ENCODE data around the gene PCDHGB3. TPM values are rescaled to one million over a fixed set of nuclear protein-coding genes. Genes with fewer than 3 reads are reported as not detected.
A peak's percentile ranks its signal among the peaks of the same experiment; 100 is the strongest.

PCDHGB3 gene
- total and polyA plus RNA-seq, 2 donors (not counting 3 experiments of a cell fraction or from before 2014, with no cell fraction given) = 1.8 to 2.0 TPM

DNA sequence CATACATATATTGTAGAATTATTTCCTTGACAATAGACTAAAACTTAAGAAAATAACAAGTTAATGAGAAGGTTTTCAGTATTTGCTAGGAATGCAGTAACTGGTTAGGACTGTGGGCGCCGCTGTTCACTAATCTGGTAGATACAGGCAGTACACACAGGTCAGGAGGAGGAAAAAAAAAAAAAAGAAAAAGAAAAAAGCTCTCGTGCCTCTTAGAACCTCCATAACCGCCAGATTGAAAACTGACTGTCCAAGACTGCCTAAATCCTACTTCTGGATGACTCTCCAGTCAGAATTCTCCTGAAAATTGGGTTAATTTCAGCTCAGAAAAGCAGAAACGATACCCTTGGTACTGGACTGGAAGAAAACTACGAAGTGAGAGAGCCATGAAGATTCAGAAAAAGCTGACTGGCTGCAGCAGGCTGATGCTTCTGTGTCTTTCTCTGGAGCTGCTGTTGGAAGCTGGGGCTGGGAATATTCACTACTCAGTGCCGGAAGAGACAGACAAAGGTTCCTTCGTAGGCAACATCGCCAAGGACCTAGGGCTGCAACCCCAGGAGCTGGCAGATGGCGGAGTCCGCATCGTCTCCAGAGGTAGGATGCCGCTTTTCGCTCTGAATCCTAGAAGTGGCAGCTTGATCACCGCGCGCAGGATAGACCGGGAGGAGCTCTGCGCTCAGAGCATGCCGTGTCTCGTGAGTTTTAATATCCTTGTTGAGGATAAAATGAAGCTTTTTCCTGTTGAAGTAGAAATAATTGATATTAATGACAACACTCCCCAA, 39.6 kb upstream of the PCDHGB3 start, which contains the start of gene PCDHGA1:
Gene PCDHGA1, plus strand, starts transcription at position 216 of the 782 bp plus-strand sequence.
- dilution Hi-C loops (cut with MboI; ENCODE audit: extremely low pct_ligation_motif_present, low sequenced_read_pairs) = no loop called here

More for the DNA sequence above, 39.6 kb upstream of the PCDHGB3 start, which contains the start of gene PCDHGA1:
- no peak within 1 kb of the TSS for H2AFZ ChIP-seq (ENCODE audit: low read depth, low read length)
- DNase-seq (ENCODE audit: low read depth, low spot score) (peak; percentile 53), FAIRE-seq (no peak)
- H3K9me1 ChIP-seq (replicated peaks; ENCODE audit: control insufficient read depth, extremely low read depth, insufficient read depth, low read length) = no peaks in the 10 kb centered on the region
- no TSS peak for BruUV-seq (replicated peaks)
- H4K20me1 ChIP-seq (replicated peaks; ENCODE audit: control insufficient read depth, extremely low read depth, insufficient read depth, low read length) = no peaks in the 10 kb centered on the region
- no peak within 1 kb of the TSS for H3K27ac ChIP-seq (ENCODE audit: insufficient read depth, low read depth, low read length)
- intact Hi-C loops (cut with micrococcal nuclease) = no loop called here
- H3K79me2 ChIP-seq (ENCODE audit: control insufficient read depth, insufficient read depth, low read length) = no peaks in the 10 kb centered on the region
- ChIA-PET POLR2A (interaction anchor here (1.7 kb wide), 1 partner anchor 10 kb away, joined by 7 read pairs; the partner anchor contains the start of gene TAF7), CTCF (interaction anchor here (0.6 to 3.4 kb wide), 28 partner anchors 9 to 1325 kb away, joined by 3 to 33 read pairs (median 4); partner anchors contain the start of genes PCDHB14, PCDHB15, PCDHGA10 and PCDHGA11)
- peaks cover 25 to 64% of the 10 kb centered on the region in 2 experiments for H3K27me3 ChIP-seq (ENCODE audit: control insufficient read depth in 2 of 2, insufficient read depth in 2 of 2, low read length in 2 of 2)
- TF ChIP-seq POLR2A (IDR thresholded peaks at IDR 0.05; ENCODE audit: low read depth, low read length) (no peak), CTCF (IDR thresholded peaks at IDR 0.05; ENCODE audit: extremely low read depth in 1 of 2, insufficient read depth in 1 of 2, low read depth in 1 of 2, low read length in 2 of 2) (peak; percentile 29 to 33), MAX (IDR thresholded peaks at IDR 0.05; ENCODE audit: insufficient read depth, insufficient read length) (no peak), JUN (IDR thresholded peaks at IDR 0.05; ENCODE audit: borderline replicate concordance, insufficient read depth, insufficient read length, low read depth) (no peak)
- H3K9me3 ChIP-seq (replicated peaks; ENCODE audit: control insufficient read depth, insufficient read depth, low read length) = no peaks in the 10 kb centered on the region
- H3K9ac ChIP-seq (replicated peaks; ENCODE audit: extremely low read depth, insufficient read depth, low read length) = no peak within 1 kb of the TSS
- no peaks in the 10 kb centered on the region for H3K4me1 ChIP-seq (ENCODE audit: control insufficient read depth, extremely low read depth, insufficient read depth, low read length)
- H3K4me2 ChIP-seq (ENCODE audit: insufficient read depth, low read length) = no peak within 1 kb of the TSS
- H3K36me3 ChIP-seq (ENCODE audit: control insufficient read depth in 2 of 2, extremely low read depth in 1 of 2, insufficient read depth in 2 of 2, low read length in 2 of 2) = no peaks in the 10 kb centered on the region
- no peak within 1 kb of the TSS for H3K4me3 ChIP-seq (replicated peaks in 1 of 3; ENCODE audit: insufficient read depth in 1 of 3, low read depth in 1 of 3, low read length in 3 of 3)
